ENCODE data around the gene AKR1B15. TPM values are rescaled to one million over a fixed set of nuclear protein-coding genes. Genes with fewer than 3 reads are reported as not detected.

AKR1B15 gene
- total and polyA plus RNA-seq, 9 of the 15 experiments (the other 6 are each of a cell fraction or from before 2014, with no cell fraction given), result not detected

DNA sequence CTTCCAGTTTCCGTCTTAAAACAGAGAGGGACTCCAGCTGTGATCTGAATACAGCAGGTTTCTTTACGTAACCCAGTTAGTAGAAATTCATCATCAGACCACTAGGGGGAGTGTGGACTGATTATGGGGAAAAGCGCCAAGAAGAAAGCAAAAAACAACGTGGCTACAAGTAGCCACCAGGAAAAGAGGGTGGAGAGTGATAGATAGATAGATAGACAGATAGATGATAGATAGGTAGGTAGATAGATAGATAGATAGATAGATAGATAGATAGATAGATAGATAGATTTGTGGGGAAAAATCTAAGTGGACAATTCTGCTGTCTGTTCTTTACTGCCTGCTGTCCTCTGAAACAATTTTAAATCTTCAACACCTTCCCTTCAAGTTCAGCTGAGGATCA lies 34.2 kb upstream of the AKR1B15 start (continued):
- TF ChIP-seq, protein P1, sequence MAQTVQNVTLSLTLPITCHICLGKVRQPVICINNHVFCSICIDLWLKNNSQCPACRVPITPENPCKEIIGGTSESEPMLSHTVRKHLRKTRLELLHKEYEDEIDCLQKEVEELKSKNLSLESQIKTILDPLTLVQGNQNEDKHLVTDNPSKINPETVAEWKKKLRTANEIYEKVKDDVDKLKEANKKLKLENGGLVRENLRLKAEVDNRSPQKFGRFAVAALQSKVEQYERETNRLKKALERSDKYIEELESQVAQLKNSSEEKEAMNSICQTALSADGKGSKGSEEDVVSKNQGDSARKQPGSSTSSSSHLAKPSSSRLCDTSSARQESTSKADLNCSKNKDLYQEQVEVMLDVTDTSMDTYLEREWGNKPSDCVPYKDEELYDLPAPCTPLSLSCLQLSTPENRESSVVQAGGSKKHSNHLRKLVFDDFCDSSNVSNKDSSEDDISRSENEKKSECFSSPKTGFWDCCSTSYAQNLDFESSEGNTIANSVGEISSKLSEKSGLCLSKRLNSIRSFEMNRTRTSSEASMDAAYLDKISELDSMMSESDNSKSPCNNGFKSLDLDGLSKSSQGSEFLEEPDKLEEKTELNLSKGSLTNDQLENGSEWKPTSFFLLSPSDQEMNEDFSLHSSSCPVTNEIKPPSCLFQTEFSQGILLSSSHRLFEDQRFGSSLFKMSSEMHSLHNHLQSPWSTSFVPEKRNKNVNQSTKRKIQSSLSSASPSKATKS (CRISPR knock-in tag; IDR thresholded peaks at IDR 0.05), result no peak
- TF ChIP-seq, protein P2, sequence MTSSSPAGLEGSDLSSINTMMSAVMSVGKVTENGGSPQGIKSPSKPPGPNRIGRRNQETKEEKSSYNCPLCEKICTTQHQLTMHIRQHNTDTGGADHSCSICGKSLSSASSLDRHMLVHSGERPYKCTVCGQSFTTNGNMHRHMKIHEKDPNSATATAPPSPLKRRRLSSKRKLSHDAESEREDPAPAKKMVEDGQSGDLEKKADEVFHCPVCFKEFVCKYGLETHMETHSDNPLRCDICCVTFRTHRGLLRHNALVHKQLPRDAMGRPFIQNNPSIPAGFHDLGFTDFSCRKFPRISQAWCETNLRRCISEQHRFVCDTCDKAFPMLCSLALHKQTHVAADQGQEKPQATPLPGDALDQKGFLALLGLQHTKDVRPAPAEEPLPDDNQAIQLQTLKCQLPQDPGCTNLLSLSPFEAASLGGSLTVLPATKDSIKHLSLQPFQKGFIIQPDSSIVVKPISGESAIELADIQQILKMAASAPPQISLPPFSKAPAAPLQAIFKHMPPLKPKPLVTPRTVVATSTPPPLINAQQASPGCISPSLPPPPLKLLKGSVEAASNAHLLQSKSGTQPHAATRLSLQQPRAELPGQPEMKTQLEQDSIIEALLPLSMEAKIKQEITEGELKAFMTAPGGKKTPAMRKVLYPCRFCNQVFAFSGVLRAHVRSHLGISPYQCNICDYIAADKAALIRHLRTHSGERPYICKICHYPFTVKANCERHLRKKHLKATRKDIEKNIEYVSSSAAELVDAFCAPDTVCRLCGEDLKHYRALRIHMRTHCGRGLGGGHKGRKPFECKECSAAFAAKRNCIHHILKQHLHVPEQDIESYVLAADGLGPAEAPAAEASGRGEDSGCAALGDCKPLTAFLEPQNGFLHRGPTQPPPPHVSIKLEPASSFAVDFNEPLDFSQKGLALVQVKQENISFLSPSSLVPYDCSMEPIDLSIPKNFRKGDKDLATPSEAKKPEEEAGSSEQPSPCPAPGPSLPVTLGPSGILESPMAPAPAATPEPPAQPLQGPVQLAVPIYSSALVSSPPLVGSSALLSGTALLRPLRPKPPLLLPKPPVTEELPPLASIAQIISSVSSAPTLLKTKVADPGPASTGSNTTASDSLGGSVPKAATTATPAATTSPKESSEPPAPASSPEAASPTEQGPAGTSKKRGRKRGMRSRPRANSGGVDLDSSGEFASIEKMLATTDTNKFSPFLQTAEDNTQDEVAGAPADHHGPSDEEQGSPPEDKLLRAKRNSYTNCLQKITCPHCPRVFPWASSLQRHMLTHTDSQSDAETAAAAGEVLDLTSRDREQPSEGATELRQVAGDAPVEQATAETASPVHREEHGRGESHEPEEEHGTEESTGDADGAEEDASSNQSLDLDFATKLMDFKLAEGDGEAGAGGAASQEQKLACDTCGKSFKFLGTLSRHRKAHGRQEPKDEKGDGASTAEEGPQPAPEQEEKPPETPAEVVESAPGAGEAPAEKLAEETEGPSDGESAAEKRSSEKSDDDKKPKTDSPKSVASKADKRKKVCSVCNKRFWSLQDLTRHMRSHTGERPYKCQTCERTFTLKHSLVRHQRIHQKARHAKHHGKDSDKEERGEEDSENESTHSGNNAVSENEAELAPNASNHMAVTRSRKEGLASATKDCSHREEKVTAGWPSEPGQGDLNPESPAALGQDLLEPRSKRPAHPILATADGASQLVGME (CRISPR knock-in tag; IDR thresholded peaks at IDR 0.05), result no peak
- TF ChIP-seq, protein P3, sequence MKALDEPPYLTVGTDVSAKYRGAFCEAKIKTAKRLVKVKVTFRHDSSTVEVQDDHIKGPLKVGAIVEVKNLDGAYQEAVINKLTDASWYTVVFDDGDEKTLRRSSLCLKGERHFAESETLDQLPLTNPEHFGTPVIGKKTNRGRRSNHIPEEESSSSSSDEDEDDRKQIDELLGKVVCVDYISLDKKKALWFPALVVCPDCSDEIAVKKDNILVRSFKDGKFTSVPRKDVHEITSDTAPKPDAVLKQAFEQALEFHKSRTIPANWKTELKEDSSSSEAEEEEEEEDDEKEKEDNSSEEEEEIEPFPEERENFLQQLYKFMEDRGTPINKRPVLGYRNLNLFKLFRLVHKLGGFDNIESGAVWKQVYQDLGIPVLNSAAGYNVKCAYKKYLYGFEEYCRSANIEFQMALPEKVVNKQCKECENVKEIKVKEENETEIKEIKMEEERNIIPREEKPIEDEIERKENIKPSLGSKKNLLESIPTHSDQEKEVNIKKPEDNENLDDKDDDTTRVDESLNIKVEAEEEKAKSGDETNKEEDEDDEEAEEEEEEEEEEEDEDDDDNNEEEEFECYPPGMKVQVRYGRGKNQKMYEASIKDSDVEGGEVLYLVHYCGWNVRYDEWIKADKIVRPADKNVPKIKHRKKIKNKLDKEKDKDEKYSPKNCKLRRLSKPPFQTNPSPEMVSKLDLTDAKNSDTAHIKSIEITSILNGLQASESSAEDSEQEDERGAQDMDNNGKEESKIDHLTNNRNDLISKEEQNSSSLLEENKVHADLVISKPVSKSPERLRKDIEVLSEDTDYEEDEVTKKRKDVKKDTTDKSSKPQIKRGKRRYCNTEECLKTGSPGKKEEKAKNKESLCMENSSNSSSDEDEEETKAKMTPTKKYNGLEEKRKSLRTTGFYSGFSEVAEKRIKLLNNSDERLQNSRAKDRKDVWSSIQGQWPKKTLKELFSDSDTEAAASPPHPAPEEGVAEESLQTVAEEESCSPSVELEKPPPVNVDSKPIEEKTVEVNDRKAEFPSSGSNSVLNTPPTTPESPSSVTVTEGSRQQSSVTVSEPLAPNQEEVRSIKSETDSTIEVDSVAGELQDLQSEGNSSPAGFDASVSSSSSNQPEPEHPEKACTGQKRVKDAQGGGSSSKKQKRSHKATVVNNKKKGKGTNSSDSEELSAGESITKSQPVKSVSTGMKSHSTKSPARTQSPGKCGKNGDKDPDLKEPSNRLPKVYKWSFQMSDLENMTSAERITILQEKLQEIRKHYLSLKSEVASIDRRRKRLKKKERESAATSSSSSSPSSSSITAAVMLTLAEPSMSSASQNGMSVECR (CRISPR knock-in tag; IDR thresholded peaks at IDR 0.05), result no peak
- TF ChIP-seq NFYB (IDR thresholded peaks at IDR 0.05; ENCODE audit: extremely low read depth, insufficient read length) (no peak), NR4A1 (CRISPR knock-in tag; IDR thresholded peaks at IDR 0.05) (no peak), NR4A1 (tag; IDR thresholded peaks at IDR 0.05) (no peak), SAFB (IDR thresholded peaks at IDR 0.05; ENCODE audit: borderline replicate concordance, low read depth, low read length) (no peak), RFX1 (IDR thresholded peaks at IDR 0.05) (no peak), ZNF668 (CRISPR knock-in tag; IDR thresholded peaks at IDR 0.05) (no peak), HDAC8 (tag; IDR thresholded peaks at IDR 0.05) (no peak), ETV6 (IDR thresholded peaks at IDR 0.05; ENCODE audit: borderline replicate concordance in 1 of 2, low read depth in 2 of 2, low read length in 1 of 2) (no peak), ETV6 (CRISPR knock-in tag; IDR thresholded peaks at IDR 0.05; ENCODE audit: borderline replicate concordance) (no peak), TAL1 (IDR thresholded peaks at IDR 0.05) (no peak), KAT8 (IDR thresholded peaks at IDR 0.05; ENCODE audit: low read depth) (no peak), RBM34 (IDR thresholded peaks at IDR 0.05; ENCODE audit: borderline replicate concordance, insufficient read depth, low read length) (no peak)
- TF ChIP-seq, protein P4, sequence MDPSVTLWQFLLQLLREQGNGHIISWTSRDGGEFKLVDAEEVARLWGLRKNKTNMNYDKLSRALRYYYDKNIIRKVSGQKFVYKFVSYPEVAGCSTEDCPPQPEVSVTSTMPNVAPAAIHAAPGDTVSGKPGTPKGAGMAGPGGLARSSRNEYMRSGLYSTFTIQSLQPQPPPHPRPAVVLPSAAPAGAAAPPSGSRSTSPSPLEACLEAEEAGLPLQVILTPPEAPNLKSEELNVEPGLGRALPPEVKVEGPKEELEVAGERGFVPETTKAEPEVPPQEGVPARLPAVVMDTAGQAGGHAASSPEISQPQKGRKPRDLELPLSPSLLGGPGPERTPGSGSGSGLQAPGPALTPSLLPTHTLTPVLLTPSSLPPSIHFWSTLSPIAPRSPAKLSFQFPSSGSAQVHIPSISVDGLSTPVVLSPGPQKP (CRISPR knock-in tag; IDR thresholded peaks at IDR 0.05), result no peak

Data from K562 (cell line).